ENCODE results near the gene AMMECR1L.
"Not testable (repeated sequence)": the region's sequence is repeated elsewhere in the genome, so short reads cannot be mapped to it uniquely, and the experiment has no call there.

Gene AMMECR1L

DNA sequence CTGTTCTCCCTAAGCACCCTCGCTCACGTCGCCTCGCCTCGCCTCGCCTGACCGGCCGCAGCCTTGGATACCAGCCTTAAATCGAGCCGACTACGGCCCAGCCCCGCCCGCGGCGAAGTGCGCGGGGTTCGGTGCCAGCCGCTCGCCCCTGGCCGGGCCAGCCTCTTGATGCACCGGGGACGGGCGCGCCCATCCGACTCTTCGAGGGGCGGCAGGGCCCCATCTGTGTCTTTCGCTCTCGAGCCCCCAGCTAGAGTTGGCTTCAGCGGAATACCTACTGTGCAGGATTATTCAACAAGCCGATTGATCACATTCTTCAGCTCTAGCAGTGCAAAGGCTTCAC, 808 bp upstream of the AMMECR1L start:
- DNase-seq, result not testable (repeated sequence)

DNA sequence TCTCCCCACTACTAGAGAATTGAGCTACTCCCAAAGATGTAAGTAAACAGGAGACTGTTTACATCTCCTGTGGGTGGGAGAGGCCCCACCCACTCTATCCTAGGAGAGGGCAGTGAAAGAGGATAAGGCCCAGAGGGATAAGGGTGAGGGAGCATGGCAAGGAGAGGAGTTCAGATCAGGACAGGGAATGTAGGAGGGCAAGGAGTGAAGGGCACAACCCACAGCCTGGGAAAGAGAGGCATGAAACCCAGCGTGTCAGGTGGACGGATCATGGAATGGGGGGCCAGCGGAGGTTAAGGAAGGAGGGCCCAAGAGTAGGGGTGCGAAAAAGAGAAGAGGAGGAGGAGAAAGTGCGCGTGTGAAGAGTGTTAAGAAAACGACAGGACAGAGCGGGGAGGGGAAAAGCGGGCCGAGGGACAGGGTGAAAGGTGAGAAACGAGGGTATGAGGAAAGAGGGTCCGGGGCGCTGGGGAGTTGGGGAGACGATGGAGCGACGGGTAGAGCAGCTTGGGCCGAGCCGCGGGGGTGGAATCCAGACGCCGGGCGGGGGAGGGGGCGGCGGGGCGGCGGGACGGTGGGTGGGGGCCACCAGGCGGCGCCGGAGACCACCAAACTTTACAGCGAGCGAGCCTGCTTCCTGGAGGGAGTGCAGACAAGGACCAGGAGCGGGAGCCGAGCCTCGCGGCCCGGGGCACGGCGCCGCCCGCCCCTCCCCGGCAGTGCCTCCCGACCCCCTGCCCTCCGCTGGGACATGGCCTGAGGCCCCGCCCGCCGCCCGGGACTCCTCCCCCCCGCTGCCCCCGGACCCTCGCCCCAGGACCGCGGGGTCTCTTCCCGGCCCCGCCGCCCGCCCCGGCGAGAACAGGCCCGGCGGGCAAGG, 655 bp downstream of the AMMECR1L start:
- DNase-seq, result peak; percentile 33 to 45

DNA sequence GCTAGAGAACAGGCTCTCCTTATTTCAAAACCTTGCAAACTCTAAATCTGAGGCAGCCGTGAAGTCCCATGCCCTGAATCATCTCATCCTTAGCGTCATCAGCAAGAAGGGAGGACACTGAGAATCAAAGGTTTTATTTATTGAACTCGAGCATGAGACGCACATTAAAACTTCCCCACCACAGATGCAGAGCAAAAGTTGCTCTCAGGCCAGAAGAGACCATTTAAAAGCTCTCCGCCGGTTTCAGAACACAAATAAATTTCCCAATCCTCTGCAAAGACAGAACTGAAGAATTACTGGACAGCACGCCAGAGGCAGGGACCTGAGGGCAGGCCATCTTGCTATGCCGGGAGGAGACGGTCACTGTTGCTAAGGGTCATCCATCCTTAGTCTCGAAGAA, 1.3 kb downstream of the AMMECR1L start:
- DNase-seq, result no peak

DNA sequence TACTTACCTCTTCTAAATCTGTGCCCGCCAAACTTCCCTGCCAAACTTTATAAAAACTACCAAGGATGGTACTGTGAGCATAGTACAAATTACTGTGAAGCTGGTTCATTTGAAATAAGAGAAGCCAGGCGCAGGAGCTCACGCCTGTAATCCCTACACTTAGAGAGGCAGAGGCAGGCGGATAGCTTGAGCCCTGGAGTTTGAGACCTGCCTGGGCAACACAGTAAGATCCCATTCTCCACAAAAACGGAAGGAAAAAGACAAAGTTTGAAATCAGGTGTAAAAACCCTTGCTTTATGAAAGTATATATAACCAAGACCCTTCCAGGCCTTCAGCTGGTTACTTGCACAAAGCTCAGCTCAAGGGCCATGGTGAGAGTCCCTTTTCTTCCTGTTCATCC, 5.9 kb downstream of the AMMECR1L start:
- no peak for DNase-seq

DNA sequence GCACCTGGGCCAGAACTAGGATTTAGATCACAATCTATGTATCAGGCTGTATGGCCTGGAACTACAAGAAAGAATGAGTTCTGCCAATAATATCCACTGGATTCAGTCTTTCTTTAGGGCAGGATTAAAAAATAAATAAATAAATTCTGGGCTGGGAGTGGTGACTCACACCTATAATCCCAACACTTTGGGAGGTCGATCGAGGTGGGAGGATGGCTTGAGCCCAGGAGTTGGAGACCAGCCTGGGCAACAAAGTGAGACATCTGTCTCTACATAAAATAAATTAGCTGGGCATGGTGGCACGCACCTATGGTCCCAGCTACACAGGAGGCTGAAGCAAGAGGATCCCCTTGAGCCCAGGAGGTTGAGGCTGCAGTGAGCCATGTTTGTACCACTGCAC, 8.1 kb downstream of the AMMECR1L start:
- no peak for DNase-seq

DNA sequence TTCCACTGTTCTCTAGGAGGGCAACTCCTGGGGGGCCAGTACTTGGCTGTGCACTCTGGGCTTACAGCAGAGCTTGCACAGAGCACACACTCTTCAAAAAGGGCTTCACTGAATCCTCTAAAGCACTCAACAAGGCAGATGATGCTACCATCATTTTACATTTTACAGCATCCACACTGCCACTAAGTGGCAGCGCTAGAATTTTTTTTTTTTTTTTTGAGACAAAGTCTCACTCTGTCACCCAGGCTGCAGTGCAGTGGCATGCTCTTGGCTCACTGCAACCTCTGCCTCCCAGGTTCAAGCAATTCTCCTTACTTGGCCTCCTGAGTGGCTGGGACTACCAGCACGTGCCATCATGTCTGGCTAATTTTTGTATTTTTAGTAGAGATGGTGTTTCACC, 8.6 kb downstream of the AMMECR1L start:
- no peak for DNase-seq

DNA sequence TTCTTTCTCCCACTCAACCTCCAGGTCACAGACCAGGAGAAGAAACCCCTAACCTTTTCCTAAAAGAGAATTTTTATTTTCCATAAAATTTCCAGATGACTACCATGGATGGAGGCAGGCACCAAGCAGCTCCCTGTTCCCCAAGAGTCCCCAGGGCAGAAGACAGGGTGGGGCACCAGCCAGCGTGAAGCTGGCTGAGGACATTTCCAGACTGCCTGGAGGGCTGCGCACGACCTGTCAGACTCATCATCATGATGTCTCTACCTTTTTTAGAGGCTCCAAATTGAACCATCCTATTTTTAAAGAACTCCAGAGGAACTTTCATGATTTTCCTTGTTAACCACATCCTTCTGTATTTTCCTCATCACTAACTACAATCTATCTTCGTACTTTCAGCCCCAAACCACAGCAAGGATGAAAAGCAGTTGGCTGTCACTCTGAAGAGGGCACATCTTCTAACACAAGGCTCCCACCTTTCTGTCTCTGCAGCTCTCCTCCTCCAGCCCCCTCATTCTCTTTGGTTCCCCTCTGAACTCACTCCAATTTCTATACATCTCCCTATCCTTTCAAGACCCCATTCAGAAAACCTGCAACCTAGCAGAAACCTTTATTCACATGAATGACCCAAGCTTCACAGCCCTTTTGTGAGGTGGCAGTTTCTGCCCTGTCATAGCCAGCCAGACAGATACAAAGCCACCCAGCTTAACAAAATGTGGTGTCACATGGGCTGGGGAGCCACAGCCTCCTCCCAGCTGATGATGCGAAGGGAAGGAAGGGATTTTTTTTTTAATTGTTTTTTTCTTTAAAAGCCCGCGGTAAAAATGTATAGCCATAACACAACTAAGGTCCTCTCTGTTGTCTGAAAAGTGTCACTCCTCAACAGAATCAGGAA, 11.1 kb downstream of the AMMECR1L start:
- peak; percentile 13 to 37 for DNase-seq

DNA sequence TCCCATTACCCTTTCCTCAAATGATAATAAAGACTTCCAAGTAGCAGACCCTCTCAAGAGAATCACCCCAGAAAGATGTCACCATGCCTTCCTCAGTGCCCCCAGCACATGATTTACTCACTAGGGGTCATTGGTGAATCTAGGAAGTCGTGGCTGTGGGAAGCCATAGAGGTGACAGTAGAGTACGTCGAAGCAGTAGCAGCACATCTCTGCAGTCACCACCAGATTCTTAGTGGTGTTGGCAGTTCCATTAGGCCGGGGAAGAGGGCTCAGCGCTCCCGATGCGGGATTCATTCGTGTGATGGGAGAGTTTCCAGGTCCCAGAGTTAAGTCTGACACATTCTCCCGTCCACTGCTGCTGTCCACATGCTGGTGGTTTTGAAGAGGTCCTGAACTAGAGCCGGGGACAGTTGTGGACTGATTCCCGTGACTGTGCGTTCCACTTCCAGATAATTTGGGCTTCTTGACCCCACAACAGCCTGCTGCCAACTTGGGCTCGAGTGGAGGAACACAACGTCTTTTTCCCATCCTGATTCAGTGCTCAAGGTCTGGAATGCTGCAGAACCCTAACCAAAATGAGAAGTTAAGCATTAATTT, 12.0 kb downstream of the AMMECR1L start:
- DNase-seq, result no peak

DNA sequence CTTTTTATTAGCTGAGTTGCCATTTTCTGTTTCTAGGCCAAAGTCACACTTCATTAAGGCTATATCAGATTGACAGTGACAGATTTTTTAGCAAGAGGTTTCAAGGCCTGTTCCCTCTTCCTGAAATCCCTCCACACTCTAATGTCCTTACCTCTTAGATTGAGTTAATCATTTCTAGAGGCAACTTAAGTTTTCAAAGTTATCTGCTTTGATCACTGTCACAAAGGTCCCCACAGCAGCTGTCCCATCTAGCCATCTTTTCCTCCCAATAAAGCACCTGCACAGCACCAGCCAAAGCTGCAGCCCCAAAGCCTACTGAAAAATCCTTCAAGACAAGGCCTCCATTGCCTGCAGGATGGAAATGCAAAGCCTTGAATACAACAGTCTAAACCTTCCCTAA, 13.4 kb downstream of the AMMECR1L start:
- DNase-seq, result no peak

DNA sequence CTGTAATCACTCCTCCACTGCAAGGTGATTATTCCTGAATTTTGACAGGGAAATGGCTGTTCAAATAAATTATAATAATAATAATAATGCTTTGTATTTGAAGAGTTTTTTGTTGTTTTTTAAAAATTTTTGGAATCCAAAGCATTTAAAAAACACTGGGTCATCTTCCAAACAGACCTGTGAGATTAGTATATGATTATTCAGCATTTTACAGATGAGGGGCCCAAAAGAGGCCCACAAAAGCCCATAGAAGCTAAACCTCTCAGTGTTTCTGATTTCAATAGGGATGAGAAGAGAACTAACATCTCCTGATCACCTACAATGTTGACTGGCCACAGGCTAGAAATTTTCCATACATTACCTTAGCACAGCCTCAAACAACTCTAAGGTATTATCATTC, 19.8 kb downstream of the AMMECR1L start:
- no peak for DNase-seq

DNA sequence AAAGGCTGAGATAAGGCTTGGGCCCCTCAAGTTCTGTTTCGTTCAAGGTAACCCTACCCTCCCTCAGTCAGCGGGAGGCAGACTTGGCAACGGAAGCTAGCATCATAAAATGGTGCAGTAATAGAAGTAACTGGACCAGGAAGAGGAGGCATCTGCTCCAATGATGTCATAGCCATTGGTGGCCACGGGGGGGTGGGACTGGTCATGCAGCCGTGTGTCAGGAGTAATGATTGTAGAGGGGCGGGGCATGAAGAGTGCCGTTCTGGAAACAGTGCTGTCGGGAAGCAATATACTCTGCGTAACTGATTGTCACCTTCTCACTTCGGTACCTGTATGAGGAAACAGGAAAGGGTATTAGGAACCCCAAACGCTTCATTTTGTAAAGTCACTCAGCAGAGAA, 20.9 kb downstream of the AMMECR1L start:
- no peak for DNase-seq

DNA sequence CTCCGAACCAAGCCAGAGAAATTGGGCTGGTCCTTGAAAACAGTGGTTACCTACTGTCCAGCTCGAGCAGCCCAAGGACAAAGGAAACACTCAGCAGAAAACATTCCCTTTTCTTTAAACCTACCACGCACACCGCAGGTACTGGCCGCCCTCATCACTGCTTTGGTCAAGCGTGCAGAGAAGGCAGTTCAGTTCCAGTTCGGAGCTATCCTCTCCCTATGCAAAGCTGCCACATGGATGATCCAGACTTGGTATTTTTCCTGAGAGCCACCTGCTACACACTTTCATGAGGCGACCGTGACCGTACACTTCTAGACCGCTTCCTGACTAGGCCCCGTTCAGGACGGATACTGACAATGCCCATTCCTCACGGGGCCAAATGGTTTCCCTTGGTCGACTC, 23.5 kb downstream of the AMMECR1L start:
- DNase-seq, result no peak

DNA sequence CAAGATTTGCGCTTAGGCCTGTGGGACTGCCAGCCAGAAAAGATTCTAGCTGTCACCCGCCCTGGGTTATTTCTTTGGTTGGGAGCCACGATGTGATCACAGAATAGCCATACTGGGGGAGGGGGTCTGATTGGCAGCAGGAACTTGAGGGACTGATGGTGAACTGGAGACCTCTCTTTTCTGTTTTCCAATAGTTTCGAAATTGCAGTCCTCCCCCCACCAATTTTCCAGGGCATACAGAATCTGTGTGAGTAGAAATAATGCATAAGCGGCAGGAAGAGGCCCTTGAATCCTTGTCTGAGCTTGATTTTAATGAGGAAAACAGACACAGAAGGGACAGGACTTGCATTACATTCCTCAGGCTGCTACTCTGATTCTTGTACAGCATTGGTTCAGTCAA, 25.6 kb downstream of the AMMECR1L start:
- no peak for DNase-seq

DNA sequence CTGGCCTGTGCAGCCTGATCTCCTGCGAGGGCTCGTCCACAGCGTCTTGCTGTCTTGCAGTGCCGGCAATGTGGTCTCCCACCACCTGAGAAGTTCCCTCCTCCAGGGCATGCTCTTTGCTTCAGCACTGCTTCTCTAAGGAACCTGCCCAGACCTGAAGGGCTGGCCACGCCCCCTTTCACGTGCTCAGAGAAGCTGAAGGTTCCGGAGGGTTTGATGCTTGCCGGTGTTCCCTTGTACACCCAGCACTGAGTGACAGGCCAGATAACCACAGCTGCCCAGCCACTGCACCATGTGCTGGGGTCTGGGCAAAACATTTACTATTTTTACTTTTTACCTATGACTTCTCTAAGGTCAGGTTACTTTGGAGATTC, 26.1 kb downstream of the AMMECR1L start:
- DNase-seq, result peak; percentile 50 to 62

DNA sequence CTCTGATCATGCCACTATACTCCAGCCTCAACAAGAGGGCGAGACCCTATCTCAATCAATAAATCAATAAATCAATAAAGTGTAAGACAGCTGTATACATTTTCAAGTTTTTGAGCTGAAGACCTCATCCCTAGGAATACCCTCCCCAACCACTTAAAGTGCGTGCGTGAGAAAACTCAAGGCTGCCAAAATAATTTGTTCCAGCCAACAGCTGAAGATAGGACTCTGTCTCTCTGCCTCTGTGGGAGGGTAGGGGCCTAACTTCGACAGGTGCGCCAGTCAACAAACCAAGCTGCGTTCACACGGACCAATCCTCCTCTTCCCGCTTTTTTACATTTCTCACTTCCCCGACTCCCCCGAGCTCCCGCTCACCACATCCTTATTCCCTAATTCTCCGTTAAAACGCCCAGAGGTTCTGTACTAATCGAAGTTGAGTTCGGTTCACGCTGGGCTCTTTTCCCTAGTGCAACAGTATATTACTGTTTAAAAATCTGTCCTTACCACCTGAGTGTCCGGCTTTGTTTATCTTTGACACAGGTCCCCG, 28.4 kb downstream of the AMMECR1L start:
- peak; percentile 11 to 26 for DNase-seq

DNA sequence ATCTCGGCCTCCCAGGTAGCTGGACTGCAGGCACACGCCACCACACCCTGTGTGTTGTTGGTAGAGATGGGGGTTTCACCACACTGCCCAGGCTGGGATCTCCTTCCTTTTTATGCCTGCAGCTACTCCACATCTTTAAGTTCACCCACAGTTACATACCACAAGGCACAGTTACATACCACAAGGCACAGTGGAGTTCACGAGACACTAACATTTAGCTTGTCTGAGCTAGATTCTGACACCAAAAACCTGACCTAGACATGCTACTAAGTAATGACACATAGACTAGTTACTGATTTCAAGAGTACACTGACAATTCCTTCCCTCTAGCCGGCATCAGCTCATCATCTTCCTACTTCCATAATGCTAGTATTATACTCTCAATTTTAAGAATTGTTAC, 32.1 kb downstream of the AMMECR1L start:
- no peak for DNase-seq

DNA sequence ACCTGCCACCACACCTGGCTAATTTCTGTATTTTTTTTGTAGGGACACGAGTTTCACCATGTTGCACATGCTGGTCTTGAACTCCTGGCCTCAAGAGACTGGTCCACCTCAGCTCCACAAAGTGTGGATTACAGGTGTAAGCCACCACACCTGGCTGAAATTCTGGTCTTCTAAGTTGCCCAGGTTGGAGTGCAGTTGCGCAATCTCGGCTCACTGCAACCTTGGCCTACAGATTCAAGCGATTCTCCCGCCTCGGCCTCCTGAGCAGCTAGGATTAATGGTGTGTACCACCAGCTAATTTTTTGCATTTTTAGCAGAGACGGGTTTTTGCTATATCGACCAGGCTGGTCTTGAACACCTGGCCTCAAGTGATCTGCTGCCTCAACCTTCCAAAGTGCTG, 33.4 kb downstream of the AMMECR1L start:
- no peak for DNase-seq

DNA sequence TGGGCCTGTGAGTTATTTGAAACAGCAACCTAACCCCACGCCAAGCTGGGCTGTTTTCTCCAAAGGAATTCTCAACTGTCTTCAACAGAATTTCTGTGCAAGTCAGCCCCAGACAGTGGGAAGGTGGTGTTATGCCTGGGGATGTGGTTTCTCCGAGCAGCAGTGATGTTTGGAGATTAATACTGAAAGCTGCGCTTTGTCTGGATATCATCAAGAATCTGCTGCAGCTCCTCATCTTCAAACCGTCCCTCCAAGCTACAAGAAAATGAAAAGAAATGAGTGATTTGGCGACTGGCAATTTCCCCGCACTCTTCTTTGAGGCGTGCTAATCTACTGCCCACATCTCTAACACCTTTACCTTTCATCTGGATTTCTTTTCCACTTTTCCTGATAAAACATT, 37.8 kb downstream of the AMMECR1L start:
- no peak for DNase-seq

DNA sequence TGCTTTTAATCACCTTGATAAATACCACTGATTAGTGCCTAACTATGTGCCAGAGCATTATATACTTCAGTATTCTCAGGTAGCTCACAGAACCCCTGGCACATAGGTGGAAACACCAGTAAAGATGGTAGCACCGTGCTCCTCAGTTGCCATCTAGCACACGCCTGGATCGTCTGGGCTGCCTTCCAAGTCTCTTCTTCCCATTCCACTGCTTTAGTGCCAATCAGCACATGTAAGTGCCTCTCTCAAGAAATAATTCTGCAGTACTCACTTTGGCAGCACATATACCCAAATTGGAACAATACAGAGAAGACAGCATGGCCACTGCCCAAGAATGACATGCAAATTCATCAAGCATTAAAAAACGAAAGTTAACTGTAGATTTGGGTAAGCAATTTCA, 40.8 kb downstream of the AMMECR1L start:
- no peak for DNase-seq

DNA sequence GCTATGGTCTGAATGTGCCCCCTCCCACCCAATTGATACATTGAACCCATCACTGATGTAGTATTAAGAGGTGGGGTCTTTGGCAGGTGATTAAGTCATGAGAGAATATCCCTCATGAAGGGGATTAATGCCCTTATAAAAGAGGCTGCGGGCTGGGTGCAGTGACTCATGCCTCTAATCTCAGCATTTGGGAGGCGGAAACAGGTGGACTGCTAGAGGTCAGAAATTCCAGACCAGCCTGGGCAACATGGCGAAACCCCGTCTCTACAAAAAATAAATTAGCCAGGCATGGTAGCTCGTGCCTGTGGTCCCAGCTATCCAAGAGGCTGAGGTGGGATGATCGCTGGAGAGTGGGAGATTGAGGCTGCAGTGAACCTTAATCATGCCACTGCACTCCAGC, 42.1 kb downstream of the AMMECR1L start:
- no peak for DNase-seq

DNA sequence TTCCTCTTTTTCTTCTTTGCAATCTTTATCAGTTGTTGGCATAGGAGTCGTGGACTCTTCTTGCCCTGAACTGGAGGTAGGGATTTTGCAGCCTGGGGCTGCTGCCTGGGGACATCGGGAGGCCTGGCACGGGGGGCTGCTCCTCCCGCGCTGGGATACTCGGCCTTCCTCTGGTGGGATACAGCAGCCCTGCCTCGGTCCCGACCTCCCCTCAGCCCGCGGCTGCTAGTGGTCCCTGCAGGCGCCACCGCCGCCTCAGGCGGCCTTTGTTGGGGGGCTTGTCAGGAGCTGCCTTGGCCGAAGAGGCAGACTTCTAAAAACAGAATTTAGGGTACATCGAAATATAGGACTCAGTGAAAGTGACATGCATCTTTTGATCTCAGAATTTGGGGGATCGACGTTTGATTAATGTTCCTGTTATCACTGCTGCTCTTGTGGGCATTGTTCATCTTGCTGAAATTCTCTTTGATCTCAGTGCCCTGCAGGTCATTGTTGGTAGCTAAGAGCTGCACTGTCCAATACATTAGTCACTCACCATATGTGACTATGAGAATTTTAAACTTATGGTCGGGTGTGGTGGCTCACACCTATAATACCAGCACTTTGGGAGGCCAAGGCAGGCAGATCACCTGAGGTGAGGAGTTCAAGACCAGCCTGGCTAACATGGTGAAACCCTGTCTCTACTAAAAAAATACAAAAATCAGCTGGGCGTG, 44.1 kb downstream of the AMMECR1L start:
- DNase-seq, result no peak

DNA sequence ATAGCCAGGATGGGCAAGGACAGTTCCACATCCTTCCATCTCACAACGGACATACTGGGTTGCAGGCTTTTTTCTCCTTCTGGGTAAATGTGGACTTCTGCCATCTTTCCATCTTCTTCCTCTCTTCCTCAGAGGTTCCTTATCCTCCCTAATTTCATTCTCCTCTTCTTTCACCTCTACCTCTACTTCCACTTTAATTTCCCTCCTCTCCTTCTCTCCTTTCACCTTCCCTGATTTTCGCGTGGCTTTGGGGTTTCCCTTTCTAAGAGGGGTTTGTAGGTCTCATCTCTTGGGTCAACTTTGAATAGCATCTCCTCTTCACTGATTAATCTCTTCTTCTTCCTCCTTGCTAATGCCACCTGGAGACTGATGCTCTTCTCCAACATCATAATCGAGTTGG, 44.9 kb downstream of the AMMECR1L start:
- DNase-seq, result no peak

DNA sequence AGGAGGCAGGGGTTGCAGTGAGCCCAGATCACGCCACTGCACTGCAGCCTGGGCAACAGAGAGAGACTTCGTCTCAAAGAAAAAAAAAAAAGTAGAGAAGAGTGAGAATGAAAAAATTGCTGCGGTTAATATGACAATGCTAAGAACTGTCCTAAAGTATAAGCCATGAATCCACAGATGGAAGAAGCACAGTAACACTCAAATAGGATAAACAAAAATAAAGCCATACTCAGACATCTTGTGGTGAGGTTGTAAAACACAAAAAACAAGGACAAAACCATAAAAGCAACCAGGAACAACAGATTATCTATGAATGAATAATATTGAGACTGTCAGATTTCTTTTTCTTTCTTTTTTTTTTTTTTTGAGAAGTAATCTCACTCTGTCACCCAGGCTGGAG, 50.8 kb downstream of the AMMECR1L start:
- DNase-seq, result no peak

Measured in activated CD4-positive, alpha-beta T cell treated with anti-CD3 and anti-CD28 coated beads, Interleukin-2, amount 50 U/mL, for 48 hours (primary cell).